ENCODE data around the gene ZNF35.

GRCh38 chr3:44661189-44661588 lies 12.7 kb downstream of the ZNF35 start:
- TF ChIP-seq POLR2AphosphoS5 (IDR thresholded peaks at IDR 0.05) (no peak), POLR2A (IDR thresholded peaks at IDR 0.05) (no peak)

Measured in prostate gland (tissue), 1 donor.